Kidney (tissue), 14 donors: ENCODE results near the gene MCRIP1. TPM values are rescaled to one million over a fixed set of nuclear protein-coding genes. Genes with fewer than 3 reads are reported as not detected.

Experiments used
- DNase-seq, 5 donors: peaks; one replicate each; pipeline ENCODE4 v3.0.0-alpha.2; 2013 to 2020
- FAIRE-seq: peaks from 2 replicates; lab custom pipeline; 2012; peaks lifted over from hg19 to GRCh38; lab: Jason Lieb, UNC
- H3K27ac ChIP-seq, 2 donors: one replicate each; pipeline ENCODE4 v1.7.0; 2013; ENCODE audit warnings: low read depth in 2 of 2, low read length in 2 of 2, inconsistent platforms in 1 of 2
- H3K27me3 ChIP-seq: one replicate; pipeline ENCODE4 v1.7.1; 2013; ENCODE audit warnings: low read length, inconsistent platforms; ENCODE audit not compliant: control insufficient read depth, insufficient read depth
- H3K36me3 ChIP-seq, 3 donors: one replicate each; pipeline versions ENCODE4 v1.7.0 to v1.7.1; 2013; ENCODE audit warnings: low read length in 3 of 3, control low read depth in 1 of 3, inconsistent platforms in 1 of 3; ENCODE audit not compliant: insufficient read depth in 3 of 3, control insufficient read depth in 2 of 3
- H3K4me1 ChIP-seq, 3 donors: one replicate each; pipeline versions ENCODE4 v1.7.0 to v1.7.1; 2013; ENCODE audit warnings: low read length in 3 of 3, inconsistent platforms in 1 of 3, low read depth in 1 of 3; ENCODE audit not compliant: control insufficient read depth in 2 of 3, insufficient read depth in 2 of 3
- H3K4me3 ChIP-seq, 3 donors: one replicate each; pipeline versions ENCODE4 v1.7.0 to v1.8.1; 2013; ENCODE audit warnings: low read length in 3 of 3, control low read depth in 1 of 3, inconsistent platforms in 1 of 3
- H3K9ac ChIP-seq, 3 donors: one replicate each; pipeline versions ENCODE4 v1.7.0 to v1.7.1; 2013; ENCODE audit warnings: low read length in 3 of 3, control low read depth in 1 of 3, inconsistent platforms in 1 of 3
- H3K9me3 ChIP-seq, 3 donors: one replicate each; pipeline versions ENCODE4 v1.7.0 to v1.7.1; 2013; ENCODE audit warnings: low read length in 3 of 3, control low read depth in 1 of 3, inconsistent platforms in 1 of 3; ENCODE audit not compliant: control insufficient read depth in 2 of 3, insufficient read depth in 1 of 3
- intact Hi-C: fragments of 100-400 bp; cut with DNase I; formaldehyde crosslinking; loops from one replicate; pipeline ENCODE4 v1.11.1; 2022
- polyA plus RNA-seq: library from polyadenylated mRNA; stranded (reverse); fragments of 350-450 nt; fragmentation: Illumina TruSeq; extraction: RNeasy Lipid Tissue Mini Kit (QIAGEN cat#74804); gene quantifications from one replicate; pipeline ENCODE4 v1.2.3, GENCODE V29; 2014; ENCODE audit warnings: low read depth, low replicate concordance; ENCODE audit not compliant: insufficient read depth
- total RNA-seq: library from RNA; stranded (reverse); fragmentation: NEBNext Ultra II Directional; extraction: Animal tissue kit (Norgen Biotek cat#: 25700); gene quantifications from one replicate; pipeline ENCODE4 v1.2.1, GENCODE V29; 2021
- TF ChIP-seq, protein P1 (sequence below): IDR thresholded peaks from 3 replicates; pipeline ENCODE4 v1.5.1; 2012; ENCODE audit warnings: mild to moderate bottlenecking, moderate library complexity, borderline replicate concordance; ENCODE audit not compliant: insufficient read depth; ENCODE audit errors: extremely low read depth
- donor health status: control.
- donor health status: control.
- donor health status: control.
- donor health status: control.
- donor health status: control.
- donor health status: DM: yes; HTN: yes; CAD: no.
- donor health status: Normal renal cell carcinoma (clear cell type).

MCRIP1 gene
- total and polyA plus RNA-seq, 2 donors from 2014 or later, result 88.3 to 151 TPM

DNA sequence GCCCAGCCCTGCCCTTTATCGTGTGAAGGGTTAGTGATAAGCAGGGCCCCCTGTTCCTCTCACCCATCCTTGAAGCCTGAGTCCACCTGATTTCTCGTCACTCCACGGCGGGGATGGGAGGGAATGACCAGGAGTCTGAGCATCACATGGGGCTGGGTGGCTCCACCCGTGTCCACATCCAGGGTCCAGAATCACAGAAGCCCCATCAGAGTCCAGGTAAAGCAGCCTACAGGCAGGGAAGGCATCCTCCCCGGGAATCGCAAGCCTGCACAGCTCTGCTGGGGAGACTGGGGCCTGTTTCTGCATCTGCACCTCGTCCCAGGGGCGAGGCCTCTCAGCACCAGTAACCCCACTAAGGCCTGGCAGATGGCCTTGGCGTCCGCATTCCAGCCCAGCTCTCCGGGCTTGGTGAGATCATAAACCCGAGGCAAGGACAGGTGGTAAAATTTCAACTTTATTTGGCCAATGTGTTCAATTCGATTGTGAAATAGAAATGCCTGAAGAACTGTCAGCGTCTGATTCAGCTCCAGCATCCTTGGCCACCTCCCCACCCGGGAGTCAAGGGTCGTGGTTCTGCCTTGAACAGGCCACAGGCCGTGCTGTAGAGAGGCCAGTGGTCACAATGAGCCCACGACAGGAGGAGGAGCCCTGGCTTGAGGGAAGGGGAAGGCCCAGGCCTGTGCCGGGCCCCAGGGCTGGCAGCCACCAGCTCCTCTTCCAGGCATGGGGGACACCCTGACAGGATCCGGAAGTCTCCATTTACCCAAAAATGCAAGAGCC lies 9.8 kb upstream of the MCRIP1 start:
- FAIRE-seq, result no peak
- H3K9ac ChIP-seq, result no peak overlapping the region
- peak in 1 of 5 donors; percentile 75 for DNase-seq
- H3K27me3 ChIP-seq, result no peaks in the 10 kb centered on the region
- H3K36me3 ChIP-seq, result peaks cover 0 to 37% (median 12%) of the 10 kb centered on the region in 3 donors
- TF ChIP-seq, protein P1, sequence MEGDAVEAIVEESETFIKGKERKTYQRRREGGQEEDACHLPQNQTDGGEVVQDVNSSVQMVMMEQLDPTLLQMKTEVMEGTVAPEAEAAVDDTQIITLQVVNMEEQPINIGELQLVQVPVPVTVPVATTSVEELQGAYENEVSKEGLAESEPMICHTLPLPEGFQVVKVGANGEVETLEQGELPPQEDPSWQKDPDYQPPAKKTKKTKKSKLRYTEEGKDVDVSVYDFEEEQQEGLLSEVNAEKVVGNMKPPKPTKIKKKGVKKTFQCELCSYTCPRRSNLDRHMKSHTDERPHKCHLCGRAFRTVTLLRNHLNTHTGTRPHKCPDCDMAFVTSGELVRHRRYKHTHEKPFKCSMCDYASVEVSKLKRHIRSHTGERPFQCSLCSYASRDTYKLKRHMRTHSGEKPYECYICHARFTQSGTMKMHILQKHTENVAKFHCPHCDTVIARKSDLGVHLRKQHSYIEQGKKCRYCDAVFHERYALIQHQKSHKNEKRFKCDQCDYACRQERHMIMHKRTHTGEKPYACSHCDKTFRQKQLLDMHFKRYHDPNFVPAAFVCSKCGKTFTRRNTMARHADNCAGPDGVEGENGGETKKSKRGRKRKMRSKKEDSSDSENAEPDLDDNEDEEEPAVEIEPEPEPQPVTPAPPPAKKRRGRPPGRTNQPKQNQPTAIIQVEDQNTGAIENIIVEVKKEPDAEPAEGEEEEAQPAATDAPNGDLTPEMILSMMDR, result no peak
- H3K4me1 ChIP-seq, result no peaks in the 10 kb centered on the region
- no peak overlapping the region for H3K27ac ChIP-seq
- H3K9me3 ChIP-seq, result no peaks in the 10 kb centered on the region
- intact Hi-C loops, result no loop called here
- no peak overlapping the region for H3K4me3 ChIP-seq

DNA sequence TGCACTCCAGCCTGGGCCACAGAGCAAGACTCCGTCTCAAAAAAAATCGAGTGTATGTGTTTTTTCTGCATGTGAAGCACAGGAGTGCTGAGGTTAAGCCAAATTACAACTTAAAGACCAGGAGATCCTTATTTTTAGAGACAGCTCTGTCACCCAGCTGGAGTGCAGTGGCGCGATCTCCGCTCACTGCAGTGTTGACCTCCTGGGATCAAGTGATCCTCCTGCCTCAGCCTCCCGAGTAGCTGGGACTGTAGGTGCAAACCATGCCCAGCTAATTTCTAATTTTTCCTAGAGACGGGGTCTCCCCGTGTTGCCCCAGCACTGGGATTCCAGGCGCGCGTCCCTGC lies 9.3 kb upstream of the MCRIP1 start:
- intact Hi-C loops, result no loop called here
- no peak overlapping the region for H3K9ac ChIP-seq
- H3K4me3 ChIP-seq, result no peak overlapping the region
- peaks cover 0 to 37% (median 12%) of the 10 kb centered on the region in 3 donors for H3K36me3 ChIP-seq
- H3K27ac ChIP-seq, result no peak overlapping the region
- H3K9me3 ChIP-seq, result no peaks in the 10 kb centered on the region
- H3K4me1 ChIP-seq, result no peaks in the 10 kb centered on the region
- TF ChIP-seq, protein P1, result no peak
- FAIRE-seq (no peak), DNase-seq (no peak)
- H3K27me3 ChIP-seq, result no peaks in the 10 kb centered on the region

DNA sequence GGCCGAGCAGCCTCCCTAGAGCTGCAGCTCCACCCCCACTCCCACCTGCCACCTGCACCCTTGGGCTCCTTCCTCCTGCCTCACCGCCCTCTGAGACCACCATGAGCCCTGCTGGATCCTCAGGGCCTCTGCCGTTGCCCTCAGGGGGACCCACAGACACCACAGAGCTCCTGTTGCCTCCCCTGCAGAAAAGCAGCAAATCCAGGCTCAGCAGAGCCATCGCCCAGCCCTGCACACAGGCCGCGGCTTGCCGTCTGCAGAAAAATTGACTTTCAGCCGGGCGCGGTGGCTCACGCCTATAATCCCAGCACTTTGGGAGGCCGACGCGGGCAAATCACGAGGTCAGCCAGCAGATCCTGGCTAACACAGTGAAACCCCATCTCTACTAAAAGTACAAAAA lies 8.8 kb upstream of the MCRIP1 start:
- FAIRE-seq, result no peak
- TF ChIP-seq, protein P1, result no peak
- Histone ChIP-seq H3K27ac (no peak overlapping the region), H3K4me3 (no peak overlapping the region), H3K4me1 (no peaks in the 10 kb centered on the region), H3K9ac (no peak overlapping the region), H3K36me3 (peaks cover 0 to 32% (median 12%) of the 10 kb centered on the region in 3 donors), H3K27me3 (no peaks in the 10 kb centered on the region), H3K9me3 (no peaks in the 10 kb centered on the region)
- DNase-seq, result no peak
- intact Hi-C loops, result no loop called here
